Keratinocyte (primary cell): ENCODE results near the gene HUS1. TPM values are rescaled to one million over a fixed set of nuclear protein-coding genes. Genes with fewer than 3 reads are reported as not detected.

Experiments used
- DNase-seq: peaks from one replicate; pipeline ENCODE4 v3.0.0-alpha.2; 2011; ENCODE audit warnings: low read depth, missing footprints, low spot score
- FAIRE-seq: peaks from 2 replicates; lab custom pipeline; 2011; peaks lifted over from hg19 to GRCh38; lab: Jason Lieb, UNC
- H2AFZ ChIP-seq: 2 replicates; pipeline ENCODE4 v1.6.0; 2012; ENCODE audit warnings: low read length, control low read depth, inconsistent platforms; ENCODE audit not compliant: control insufficient read depth
- H3K27ac ChIP-seq: 2 replicates; pipeline ENCODE4 v1.5.1; 2011; ENCODE audit warnings: low read length; ENCODE audit not compliant: control insufficient read depth, insufficient read depth
- H3K27me3 ChIP-seq: 3 replicates; pipeline ENCODE4 v1.6.0; 2011; ENCODE audit warnings: low read length; ENCODE audit not compliant: control insufficient read depth, insufficient read depth; ENCODE audit errors: extremely low read depth
- H3K36me3 ChIP-seq, 2 experiments: 2 replicates in 1 of 2; 3 replicates in 1 of 2; pipeline ENCODE4 v1.5.1; 2011; ENCODE audit warnings: low read length in 2 of 2, mild to moderate bottlenecking in 1 of 2; ENCODE audit not compliant: control insufficient read depth in 2 of 2, insufficient read depth in 2 of 2; ENCODE audit errors: extremely low read depth in 1 of 2
- H3K4me1 ChIP-seq: 3 replicates; pipeline ENCODE4 v1.5.1; 2011; ENCODE audit warnings: low read length; ENCODE audit not compliant: control insufficient read depth, insufficient read depth; ENCODE audit errors: extremely low read depth
- H3K4me2 ChIP-seq: 3 replicates; pipeline ENCODE4 v1.6.0; 2011; ENCODE audit warnings: low read depth, low read length; ENCODE audit not compliant: control insufficient read depth, insufficient read depth; ENCODE audit errors: extremely low read depth
- H3K4me3 ChIP-seq, 3 experiments: fragments of 200-600 bp in 1 of 3; sonication (generic) in 1 of 3; 2 replicates in 2 of 3; 3 replicates in 1 of 3; pipeline ENCODE4 v1.5.1; 2011 to 2016; ENCODE audit warnings: low read length in 3 of 3, mild to moderate bottlenecking in 3 of 3, control low read depth in 2 of 3, inconsistent platforms in 1 of 3, low read depth in 1 of 3, mixed read lengths in 1 of 3, mixed run types in 1 of 3, moderate library complexity in 1 of 3; ENCODE audit not compliant: control insufficient read depth in 2 of 3, insufficient read depth in 2 of 3; ENCODE audit errors: extremely low read depth in 1 of 3
- H3K79me2 ChIP-seq: 2 replicates; pipeline ENCODE4 v1.6.0; 2012; ENCODE audit warnings: low read length; ENCODE audit not compliant: control insufficient read depth, insufficient read depth
- H3K9ac ChIP-seq: 3 replicates; pipeline ENCODE4 v1.6.0; 2011; ENCODE audit warnings: low read length; ENCODE audit not compliant: control insufficient read depth, insufficient read depth; ENCODE audit errors: extremely low read depth
- H3K9me1 ChIP-seq: 3 replicates; pipeline ENCODE4 v1.6.0; 2011; ENCODE audit warnings: low read length; ENCODE audit not compliant: control insufficient read depth, insufficient read depth; ENCODE audit errors: extremely low read depth
- H3K9me3 ChIP-seq: 2 replicates; pipeline ENCODE4 v1.5.1; 2012; ENCODE audit warnings: low read depth, low read length; ENCODE audit not compliant: control insufficient read depth
- H4K20me1 ChIP-seq: 3 replicates; pipeline ENCODE4 v1.6.0; 2011; ENCODE audit warnings: low read length; ENCODE audit not compliant: control insufficient read depth, insufficient read depth; ENCODE audit errors: extremely low read depth
- EZH2 ChIP-seq: IDR thresholded peaks from one replicate; pipeline ENCODE4 v1.6.1; 2012; ENCODE audit warnings: inconsistent platforms, mild to moderate bottlenecking, low read length, moderate library complexity
- dilution Hi-C: fragments of 300-500 bp; cut with MboI; formaldehyde crosslinking; loops from one replicate; pipeline ENCODE4 v1.7.0; 2020; ENCODE audit warnings: low sequenced_read_pairs; ENCODE audit not compliant: extremely low pct_ligation_motif_present
- polyA plus RNA-seq, 5 experiments: library from polyadenylated mRNA; depleted of rRNA in 3 of 5; stranded (reverse) in 3 of 5; stranded (forward) in 1 of 5; unstranded in 1 of 5; fragments of >200 nt; gene quantifications; 1 replicate in 1 of 5; 2 replicates in 3 of 5; 3 replicates in 1 of 5; pipeline versions ENCODE4 v1.2.1 to v1.2.3, GENCODE V29; 2011 to 2012; ENCODE audit warnings: missing spikeins in 2 of 5, low read depth in 1 of 5, low replicate concordance in 1 of 5
- TF ChIP-seq, protein P1 (sequence below), 3 experiments: IDR thresholded peaks in 1 of 3; conservative IDR thresholded peaks in 1 of 3; optimal IDR thresholded peaks in 1 of 3; 2 replicates in 2 of 3; 3 replicates in 1 of 3; pipeline versions ENCODE3 to v1.5.1; 2011; ENCODE audit warnings: low read length in 3 of 3, mild to moderate bottlenecking in 3 of 3, moderate library complexity in 2 of 3, control low read depth in 1 of 3, inconsistent platforms in 1 of 3; ENCODE audit not compliant: insufficient read depth in 2 of 3; ENCODE audit errors: extremely low read depth in 1 of 3

Gene HUS1
- polyA plus RNA-seq, 1 donor (not counting 4 experiments of a cell fraction or from before 2014, with no cell fraction given): 36.3 TPM

DNA sequence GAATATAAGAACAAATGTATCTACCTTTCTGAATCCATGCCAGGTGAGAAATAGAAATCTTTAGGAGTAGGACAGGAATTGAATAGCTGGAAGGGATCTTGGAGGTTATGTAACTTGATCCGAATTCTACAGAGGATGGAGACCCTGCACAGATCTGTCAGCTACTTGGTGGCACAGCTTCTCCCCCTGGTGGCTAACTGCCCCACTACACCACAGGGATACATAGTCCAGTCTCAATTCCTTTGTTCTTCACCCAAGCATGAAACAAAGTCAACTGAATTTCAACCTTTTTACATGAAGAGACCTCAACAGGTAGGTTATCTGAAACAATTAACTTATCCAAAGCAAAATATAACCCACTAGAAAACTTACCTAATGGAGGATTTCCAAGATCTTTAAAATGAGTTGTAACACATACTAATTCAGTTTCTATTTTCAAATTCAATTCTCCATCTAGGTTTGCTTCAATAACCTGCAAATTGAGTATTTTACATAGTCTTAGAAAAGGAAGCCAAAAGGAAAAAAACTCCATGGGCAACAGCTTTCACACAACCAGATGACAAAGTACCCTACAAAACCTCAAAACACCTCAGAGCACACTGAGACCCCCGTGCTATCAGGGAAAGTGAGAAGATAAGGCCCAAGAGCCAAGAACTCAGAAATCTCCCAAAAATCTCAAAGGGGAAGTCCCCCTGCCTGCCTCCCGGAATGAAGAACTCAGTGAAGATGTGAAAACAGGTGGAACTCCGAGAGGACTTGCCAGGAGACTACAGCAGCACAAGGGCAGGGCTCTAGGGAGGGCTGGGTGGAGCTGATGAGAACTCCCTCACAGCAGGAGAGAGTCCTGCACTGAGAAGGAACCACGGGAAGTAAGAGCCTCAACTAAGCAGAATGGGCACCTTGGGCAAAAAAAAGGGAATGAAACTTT lies 10.3 kb downstream of the HUS1 start:
- H3K4me2 ChIP-seq: no peak overlapping the region
- peaks cover 39 to 40% of the 10 kb centered on the region in 2 experiments for H3K36me3 ChIP-seq
- no peaks in the 10 kb centered on the region for H3K9me3 ChIP-seq
- no peak overlapping the region for H3K9ac ChIP-seq
- no peak overlapping the region for H3K4me3 ChIP-seq
- TF ChIP-seq, protein P1, sequence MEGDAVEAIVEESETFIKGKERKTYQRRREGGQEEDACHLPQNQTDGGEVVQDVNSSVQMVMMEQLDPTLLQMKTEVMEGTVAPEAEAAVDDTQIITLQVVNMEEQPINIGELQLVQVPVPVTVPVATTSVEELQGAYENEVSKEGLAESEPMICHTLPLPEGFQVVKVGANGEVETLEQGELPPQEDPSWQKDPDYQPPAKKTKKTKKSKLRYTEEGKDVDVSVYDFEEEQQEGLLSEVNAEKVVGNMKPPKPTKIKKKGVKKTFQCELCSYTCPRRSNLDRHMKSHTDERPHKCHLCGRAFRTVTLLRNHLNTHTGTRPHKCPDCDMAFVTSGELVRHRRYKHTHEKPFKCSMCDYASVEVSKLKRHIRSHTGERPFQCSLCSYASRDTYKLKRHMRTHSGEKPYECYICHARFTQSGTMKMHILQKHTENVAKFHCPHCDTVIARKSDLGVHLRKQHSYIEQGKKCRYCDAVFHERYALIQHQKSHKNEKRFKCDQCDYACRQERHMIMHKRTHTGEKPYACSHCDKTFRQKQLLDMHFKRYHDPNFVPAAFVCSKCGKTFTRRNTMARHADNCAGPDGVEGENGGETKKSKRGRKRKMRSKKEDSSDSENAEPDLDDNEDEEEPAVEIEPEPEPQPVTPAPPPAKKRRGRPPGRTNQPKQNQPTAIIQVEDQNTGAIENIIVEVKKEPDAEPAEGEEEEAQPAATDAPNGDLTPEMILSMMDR (optimal IDR thresholded peaks at IDR 0.05 in 1 of 3, IDR thresholded peaks at IDR 0.05 in 1 of 3, conservative IDR thresholded peaks at IDR 0.05 in 1 of 3; ENCODE audit: extremely low read depth in 1 of 3, insufficient read depth in 2 of 3, low read length in 3 of 3): peak; percentile 80 to 89 (median 82)
- no peak for TF ChIP-seq EZH2
- no peaks in the 10 kb centered on the region for H3K79me2 ChIP-seq
- H4K20me1 ChIP-seq: no peaks in the 10 kb centered on the region
- DNase-seq: no peak
- no peaks in the 10 kb centered on the region for H3K27me3 ChIP-seq
- no peak overlapping the region for H2AFZ ChIP-seq
- peak; percentile 79 for FAIRE-seq
- no peak overlapping the region for H3K27ac ChIP-seq
- H3K4me1 ChIP-seq: no peaks in the 10 kb centered on the region
- H3K9me1 ChIP-seq: no peaks in the 10 kb centered on the region
- dilution Hi-C loops: no loop called here

DNA sequence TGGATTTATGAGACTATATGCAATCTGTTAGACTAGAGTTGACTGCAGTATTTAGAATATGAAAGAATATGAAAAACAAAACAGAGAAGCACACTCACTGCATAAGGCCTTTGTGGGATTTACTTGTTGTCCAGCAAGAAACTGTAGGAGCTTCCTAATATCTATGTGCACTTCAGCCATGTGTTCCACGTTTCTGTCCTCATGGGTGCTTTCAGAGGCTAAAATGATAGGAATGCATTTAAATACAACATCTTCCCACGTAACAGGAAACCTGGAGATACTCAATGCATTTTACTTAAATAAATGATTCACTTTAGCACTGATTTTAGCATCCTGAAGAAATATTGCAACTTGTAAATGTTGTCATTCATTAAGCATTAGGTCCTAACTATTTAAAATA lies 11.7 kb downstream of the HUS1 start:
- TF ChIP-seq EZH2: no peak
- TF ChIP-seq, protein P1 (optimal IDR thresholded peaks at IDR 0.05 in 1 of 3, IDR thresholded peaks at IDR 0.05 in 1 of 3, conservative IDR thresholded peaks at IDR 0.05 in 1 of 3; ENCODE audit: extremely low read depth in 1 of 3, insufficient read depth in 2 of 3, low read length in 3 of 3): no peak
- dilution Hi-C loops: no loop called here
- H3K9me1 ChIP-seq: no peaks in the 10 kb centered on the region
- H2AFZ ChIP-seq: no peak overlapping the region
- no peaks in the 10 kb centered on the region for H3K9me3 ChIP-seq
- H3K27me3 ChIP-seq: no peaks in the 10 kb centered on the region
- H3K36me3 ChIP-seq: peaks cover 38 to 44% of the 10 kb centered on the region in 2 experiments
- no peak overlapping the region for H3K9ac ChIP-seq
- no peak overlapping the region for H3K4me2 ChIP-seq
- H3K4me3 ChIP-seq: no peak overlapping the region
- H3K79me2 ChIP-seq: no peaks in the 10 kb centered on the region
- H4K20me1 ChIP-seq: no peaks in the 10 kb centered on the region
- FAIRE-seq (no peak), DNase-seq (no peak)
- H3K27ac ChIP-seq: no peak overlapping the region
- H3K4me1 ChIP-seq: no peaks in the 10 kb centered on the region
